HepG2 (cell line): ENCODE results near the gene DFFA. TPM values are rescaled to one million over a fixed set of nuclear protein-coding genes. Genes with fewer than 3 reads are reported as not detected.

Source experiments
- ATAC-seq: fragments of 200-7000 bp; cut with Tn5 transposase; 3 replicates; pipeline ENCODE4 v1.9.1; 2020; ENCODE audit warnings: mild to moderate bottlenecking, moderate library complexity
- BruUV-seq: library from RNA; stranded (reverse); fragments of 400-500 nt; replicated peaks from 2 replicates; lab custom pipeline; 2021; lab: Mats Ljungman, UMichigan
- CTCF ChIA-PET: fragments of 300-600 bp; formaldehyde crosslinking; extraction: SDS; loops from one replicate; lab custom pipeline; 2021; ENCODE audit warnings: low total read pairs, inconsistent platforms, low intra/inter-chr PET ratio; lab: Yijun Ruan, JAX
- POLR2A ChIA-PET: fragments of 350-600 bp; sonication (Branson Sonifier 250); formaldehyde crosslinking; loops from one replicate; lab custom pipeline; 2020; ENCODE audit warnings: antibody characterized with exemption, inconsistent platforms; lab: Yijun Ruan, JAX
- DNase-seq: peaks from one replicate; pipeline ENCODE4 v3.0.0-alpha.2; 2015; ENCODE audit warnings: low spot score
- FAIRE-seq: peaks from 3 replicates; lab custom pipeline; 2011; peaks lifted over from hg19 to GRCh38; lab: Jason Lieb, UNC
- H2AFZ ChIP-seq: one replicate; pipeline ENCODE4 v1.6.1; 2011; ENCODE audit warnings: low read length, inconsistent platforms
- H3K27ac ChIP-seq: fragments of 300-600 bp; 3 replicates; pipeline ENCODE4 v1.8.0; 2011; ENCODE audit warnings: mixed run types, mild to moderate bottlenecking, mixed read lengths, low read length, inconsistent platforms; ENCODE audit not compliant: insufficient read depth; ENCODE audit errors: extremely low read length
- H3K27me3 ChIP-seq, 2 experiments: fragments of 200-600 bp in 1 of 2; 2 replicates in 1 of 2; 3 replicates in 1 of 2; pipeline versions ENCODE4 v1.6.0 to v1.8.0; 2011; ENCODE audit warnings: low read length in 2 of 2, mild to moderate bottlenecking in 2 of 2, moderate library complexity in 2 of 2, inconsistent platforms in 1 of 2; ENCODE audit not compliant: insufficient read depth in 2 of 2, control insufficient read depth in 1 of 2
- H3K36me3 ChIP-seq, 2 experiments: fragments of 200-600 bp in 1 of 2; replicated peaks in 1 of 2; 2 replicates in 1 of 2; 3 replicates in 1 of 2; pipeline versions ENCODE4 v1.5.1 to v1.8.0; 2011; ENCODE audit warnings: low read length in 2 of 2, inconsistent platforms in 1 of 2; ENCODE audit not compliant: insufficient read depth in 2 of 2, control insufficient read depth in 1 of 2
- H3K4me1 ChIP-seq: 2 replicates; pipeline ENCODE4 v1.5.1; 2012; ENCODE audit warnings: low read length, inconsistent platforms; ENCODE audit not compliant: insufficient read depth
- H3K4me2 ChIP-seq: 2 replicates; pipeline ENCODE4 v1.6.0; 2011; ENCODE audit warnings: low read depth, low read length, inconsistent platforms
- H3K4me3 ChIP-seq, 3 experiments: fragments of 200-600 bp in 1 of 3; sonication (generic), shearing (Covaris generic) in 1 of 3; replicated peaks in 1 of 3; 2 replicates each; pipeline ENCODE4 v1.5.1; 2011 to 2016; ENCODE audit warnings: low read length in 3 of 3, inconsistent platforms in 2 of 3, low read depth in 2 of 3, mild to moderate bottlenecking in 2 of 3, control low read depth in 1 of 3, mixed read lengths in 1 of 3; ENCODE audit not compliant: insufficient read depth in 1 of 3
- H3K79me2 ChIP-seq: one replicate; pipeline ENCODE4 v1.6.1; 2011; ENCODE audit warnings: low read length, inconsistent platforms; ENCODE audit not compliant: insufficient read depth
- H3K9ac ChIP-seq: 2 replicates; pipeline ENCODE4 v1.6.0; 2011; ENCODE audit warnings: mild to moderate bottlenecking, low read depth, low read length, inconsistent platforms; ENCODE audit not compliant: insufficient read depth
- H3K9me3 ChIP-seq: 2 replicates; pipeline ENCODE4 v1.5.1; 2012; ENCODE audit warnings: mild to moderate bottlenecking, low read length
- H4K20me1 ChIP-seq: 2 replicates; pipeline ENCODE4 v1.6.0; 2011; ENCODE audit warnings: inconsistent platforms, mild to moderate bottlenecking, low read length, moderate library complexity; ENCODE audit not compliant: insufficient read depth
- EEA1 ChIP-seq: sonication (generic); formaldehyde crosslinking; IDR thresholded peaks from 2 replicates; pipeline ENCODE4 v1.5.1; 2020; ENCODE audit warnings: mild to moderate bottlenecking, missing genetic modification reagents, borderline replicate concordance
- FOSL1 ChIP-seq: sonication (generic); formaldehyde crosslinking; IDR thresholded peaks from 2 replicates; pipeline ENCODE4 v1.9.0; 2021; ENCODE audit warnings: missing genetic modification reagents, borderline replicate concordance
- GATA4 ChIP-seq: sonication (generic); IDR thresholded peaks from 2 replicates; pipeline ENCODE4 v1.6.1; 2016; ENCODE audit warnings: antibody characterized with exemption, low read depth, borderline replicate concordance
- HOXA5 ChIP-seq: sonication (generic); formaldehyde crosslinking; IDR thresholded peaks from 2 replicates; pipeline ENCODE4 v1.4.0; 2020; ENCODE audit warnings: missing genetic modification reagents
- MAFK ChIP-seq, 2 experiments: IDR thresholded peaks in 1 of 2; conservative IDR thresholded peaks in 1 of 2; 2 replicates each; pipeline ENCODE4 v1.6.1; 2011; ENCODE audit warnings: improper control_type of control experiment in 2 of 2, low read length in 2 of 2
- ONECUT2 ChIP-seq: sonication (generic); formaldehyde crosslinking; IDR thresholded peaks from 2 replicates; pipeline ENCODE4 v1.4.0; 2020; ENCODE audit warnings: missing genetic modification reagents
- ZNF589 ChIP-seq: sonication (generic); formaldehyde crosslinking; conservative IDR thresholded peaks from 2 replicates; pipeline ENCODE4 v1.8.0; 2022; ENCODE audit warnings: mild to moderate bottlenecking, moderate library complexity, missing genetic modification reagents
- ZSCAN20 ChIP-seq: sonication (generic); formaldehyde crosslinking; IDR thresholded peaks from 2 replicates; pipeline ENCODE4 v1.4.0; 2020; ENCODE audit warnings: missing genetic modification reagents, mild to moderate bottlenecking, borderline replicate concordance
- WGBS: methylation state at CpG from one replicate; pipeline ENCODE4 v1.1.6; 2017; ENCODE audit warnings: low lambda C conversion rate; 5-methylcytosine and 5-hydroxymethylcytosine counted together
- in situ Hi-C: cut with HindIII; loops from 2 replicates; pipeline ENCODE4 v1.10.0; 2017; ENCODE audit warnings: low pct_unique_long_range_greater_than_20kb; ENCODE audit not compliant: extremely low pct_ligation_motif_present
- intact Hi-C: fragments of 100-400 bp; cut with micrococcal nuclease; formaldehyde crosslinking; loops from one replicate; pipeline ENCODE4 v1.10.0; 2022; ENCODE audit not compliant: unreplicated experiment
- polyA plus RNA-seq, 8 experiments: library from polyadenylated mRNA; depleted of rRNA in 3 of 8; stranded (reverse) in 7 of 8; unstranded in 1 of 8; fragments of >200 nt; fragmentation: Illumina TruSeq in 4 of 8; extraction: Trizol in 4 of 8; gene quantifications; 2 replicates each; pipeline versions ENCODE4 v1.2.1 to v1.2.3, GENCODE V29; 2011 to 2016; ENCODE audit warnings: low read depth in 4 of 8, missing spikeins in 1 of 8, mixed read lengths in 1 of 8; ENCODE audit not compliant: insufficient read depth in 1 of 8
- total RNA-seq, 5 experiments: library from RNA; depleted of rRNA; stranded (reverse); fragments of >200 nt; fragmentation: Illumina TruSeq; extraction: Trizol; gene quantifications; 2 replicates each; pipeline ENCODE4 v1.2.3, GENCODE V29; 2016; ENCODE audit warnings: low read depth in 1 of 5
- TF ChIP-seq, protein P1 (sequence below): sonication (generic); formaldehyde crosslinking; IDR thresholded peaks from 2 replicates; pipeline ENCODE4 v1.4.0; 2020; ENCODE audit warnings: missing genetic modification reagents
- TF ChIP-seq, protein P2 (sequence below): sonication (generic); formaldehyde crosslinking; IDR thresholded peaks from 2 replicates; pipeline ENCODE4 v1.9.0; 2021; ENCODE audit warnings: missing genetic modification reagents, borderline replicate concordance
- TF ChIP-seq, protein P3 (sequence below): sonication (generic); formaldehyde crosslinking; IDR thresholded peaks from 2 replicates; pipeline ENCODE4 v1.4.0; 2020; ENCODE audit warnings: missing genetic modification reagents

The DFFA gene
- total and polyA plus RNA-seq, 2 of the 13 experiments (the other 11 are each of a cell fraction or from before 2014, with no cell fraction given), result 16.5 to 33.9 TPM

DNA sequence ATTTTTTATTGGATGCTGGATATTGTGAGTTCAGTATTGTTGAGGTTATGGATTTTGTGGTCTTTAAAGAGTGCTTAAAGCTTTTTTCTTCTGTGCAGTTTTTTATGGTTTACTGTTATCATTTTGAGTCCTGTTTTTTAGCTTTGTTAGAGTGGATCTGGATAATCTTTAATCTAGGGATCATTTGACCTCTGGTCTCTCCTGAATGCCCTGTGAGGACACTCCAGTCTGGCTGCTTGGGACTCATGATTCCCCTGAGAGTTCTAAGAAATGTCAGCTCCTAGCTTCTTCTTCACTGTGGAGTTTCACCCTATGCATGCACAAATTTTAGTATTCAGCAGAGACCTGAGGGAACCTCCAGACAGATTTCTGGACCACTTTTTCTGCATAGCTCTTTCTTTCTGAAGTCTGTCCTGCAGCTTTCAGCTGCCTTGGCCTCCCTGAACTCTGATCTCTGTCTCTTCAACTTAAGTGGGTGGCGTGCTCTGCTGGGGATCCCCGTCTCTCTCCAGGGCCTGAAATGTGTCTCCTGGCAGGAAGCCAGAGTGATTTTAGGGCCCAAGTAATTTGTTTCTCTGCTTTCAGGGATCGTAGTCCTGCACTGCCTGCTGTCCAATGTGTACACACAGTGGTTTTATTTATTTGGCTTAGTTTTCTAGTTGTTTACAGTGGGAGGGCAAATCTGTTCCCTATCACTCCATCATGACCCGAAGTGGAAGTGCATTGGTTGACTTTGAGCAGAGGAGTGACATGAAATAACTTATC, 17.1 kb upstream of the DFFA start (continued):
- TF ChIP-seq, protein P1, sequence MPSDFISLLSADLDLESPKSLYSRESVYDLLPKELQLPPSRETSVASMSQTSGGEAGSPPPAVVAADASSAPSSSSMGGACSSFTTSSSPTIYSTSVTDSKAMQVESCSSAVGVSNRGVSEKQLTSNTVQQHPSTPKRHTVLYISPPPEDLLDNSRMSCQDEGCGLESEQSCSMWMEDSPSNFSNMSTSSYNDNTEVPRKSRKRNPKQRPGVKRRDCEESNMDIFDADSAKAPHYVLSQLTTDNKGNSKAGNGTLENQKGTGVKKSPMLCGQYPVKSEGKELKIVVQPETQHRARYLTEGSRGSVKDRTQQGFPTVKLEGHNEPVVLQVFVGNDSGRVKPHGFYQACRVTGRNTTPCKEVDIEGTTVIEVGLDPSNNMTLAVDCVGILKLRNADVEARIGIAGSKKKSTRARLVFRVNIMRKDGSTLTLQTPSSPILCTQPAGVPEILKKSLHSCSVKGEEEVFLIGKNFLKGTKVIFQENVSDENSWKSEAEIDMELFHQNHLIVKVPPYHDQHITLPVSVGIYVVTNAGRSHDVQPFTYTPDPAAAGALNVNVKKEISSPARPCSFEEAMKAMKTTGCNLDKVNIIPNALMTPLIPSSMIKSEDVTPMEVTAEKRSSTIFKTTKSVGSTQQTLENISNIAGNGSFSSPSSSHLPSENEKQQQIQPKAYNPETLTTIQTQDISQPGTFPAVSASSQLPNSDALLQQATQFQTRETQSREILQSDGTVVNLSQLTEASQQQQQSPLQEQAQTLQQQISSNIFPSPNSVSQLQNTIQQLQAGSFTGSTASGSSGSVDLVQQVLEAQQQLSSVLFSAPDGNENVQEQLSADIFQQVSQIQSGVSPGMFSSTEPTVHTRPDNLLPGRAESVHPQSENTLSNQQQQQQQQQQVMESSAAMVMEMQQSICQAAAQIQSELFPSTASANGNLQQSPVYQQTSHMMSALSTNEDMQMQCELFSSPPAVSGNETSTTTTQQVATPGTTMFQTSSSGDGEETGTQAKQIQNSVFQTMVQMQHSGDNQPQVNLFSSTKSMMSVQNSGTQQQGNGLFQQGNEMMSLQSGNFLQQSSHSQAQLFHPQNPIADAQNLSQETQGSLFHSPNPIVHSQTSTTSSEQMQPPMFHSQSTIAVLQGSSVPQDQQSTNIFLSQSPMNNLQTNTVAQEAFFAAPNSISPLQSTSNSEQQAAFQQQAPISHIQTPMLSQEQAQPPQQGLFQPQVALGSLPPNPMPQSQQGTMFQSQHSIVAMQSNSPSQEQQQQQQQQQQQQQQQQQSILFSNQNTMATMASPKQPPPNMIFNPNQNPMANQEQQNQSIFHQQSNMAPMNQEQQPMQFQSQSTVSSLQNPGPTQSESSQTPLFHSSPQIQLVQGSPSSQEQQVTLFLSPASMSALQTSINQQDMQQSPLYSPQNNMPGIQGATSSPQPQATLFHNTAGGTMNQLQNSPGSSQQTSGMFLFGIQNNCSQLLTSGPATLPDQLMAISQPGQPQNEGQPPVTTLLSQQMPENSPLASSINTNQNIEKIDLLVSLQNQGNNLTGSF (CRISPR knock-in tag), result no peak

DNA sequence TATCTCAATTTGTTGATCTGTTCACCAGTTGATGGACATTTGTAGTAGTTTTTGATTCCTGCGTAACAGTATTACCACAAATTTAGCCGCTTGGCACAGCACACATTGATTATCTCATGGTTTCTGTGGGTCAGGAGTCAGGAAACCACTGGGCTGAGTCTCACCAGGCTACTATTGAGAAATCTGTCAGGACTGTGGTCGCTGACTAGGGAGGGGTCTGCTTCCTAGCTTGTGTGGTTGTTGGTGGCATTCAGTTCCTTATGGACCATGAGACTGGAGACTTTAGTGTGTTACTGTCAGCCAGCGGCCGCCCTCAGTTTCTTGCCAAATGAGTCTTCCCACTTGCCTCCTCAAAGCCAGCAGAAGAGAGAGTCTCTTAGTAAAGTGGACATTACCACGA, 12.2 kb upstream of the DFFA start:
- no peaks in the 10 kb centered on the region for H3K27me3 ChIP-seq
- CTCF ChIA-PET, result no interaction called here
- H3K4me2 ChIP-seq, result no peak overlapping the region
- in situ Hi-C loops (no loop called here), intact Hi-C loops (no loop called here)
- H4K20me1 ChIP-seq, result peaks cover 12% of the 10 kb centered on the region; the same call in 1 of the 2 replicates
- FAIRE-seq, result no peak
- no peak overlapping the region for H3K27ac ChIP-seq
- DNase-seq, result no peak
- no peaks in the 10 kb centered on the region for H3K36me3 ChIP-seq
- POLR2A ChIA-PET, result no interaction called here
- no peak overlapping the region for H3K9ac ChIP-seq
- no peak overlapping the region for H2AFZ ChIP-seq
- no peaks in the 10 kb centered on the region; the same call in 1 of the 2 replicates for H3K9me3 ChIP-seq
- no TSS peak for BruUV-seq
- H3K4me1 ChIP-seq, result peaks cover 11% of the 10 kb centered on the region
- 97% methylated on average over 6 of the region's 6 CpGs for WGBS
- no peak overlapping the region for H3K4me3 ChIP-seq
- peaks cover 37% of the 10 kb centered on the region for H3K79me2 ChIP-seq
- ATAC-seq, result no peak
- no peak for TF ChIP-seq ZSCAN20 (CRISPR knock-in tag)
- TF ChIP-seq MAFK (conservative IDR thresholded peaks at IDR 0.05 in 1 of 2, IDR thresholded peaks at IDR 0.05 in 1 of 2; ENCODE audit: low read length in 2 of 2), result no peak
- no peak for TF ChIP-seq ONECUT2 (CRISPR knock-in tag)
- no peak for TF ChIP-seq HOXA5 (CRISPR knock-in tag)
- TF ChIP-seq EEA1 (CRISPR knock-in tag), result no peak
- TF ChIP-seq, protein P2, sequence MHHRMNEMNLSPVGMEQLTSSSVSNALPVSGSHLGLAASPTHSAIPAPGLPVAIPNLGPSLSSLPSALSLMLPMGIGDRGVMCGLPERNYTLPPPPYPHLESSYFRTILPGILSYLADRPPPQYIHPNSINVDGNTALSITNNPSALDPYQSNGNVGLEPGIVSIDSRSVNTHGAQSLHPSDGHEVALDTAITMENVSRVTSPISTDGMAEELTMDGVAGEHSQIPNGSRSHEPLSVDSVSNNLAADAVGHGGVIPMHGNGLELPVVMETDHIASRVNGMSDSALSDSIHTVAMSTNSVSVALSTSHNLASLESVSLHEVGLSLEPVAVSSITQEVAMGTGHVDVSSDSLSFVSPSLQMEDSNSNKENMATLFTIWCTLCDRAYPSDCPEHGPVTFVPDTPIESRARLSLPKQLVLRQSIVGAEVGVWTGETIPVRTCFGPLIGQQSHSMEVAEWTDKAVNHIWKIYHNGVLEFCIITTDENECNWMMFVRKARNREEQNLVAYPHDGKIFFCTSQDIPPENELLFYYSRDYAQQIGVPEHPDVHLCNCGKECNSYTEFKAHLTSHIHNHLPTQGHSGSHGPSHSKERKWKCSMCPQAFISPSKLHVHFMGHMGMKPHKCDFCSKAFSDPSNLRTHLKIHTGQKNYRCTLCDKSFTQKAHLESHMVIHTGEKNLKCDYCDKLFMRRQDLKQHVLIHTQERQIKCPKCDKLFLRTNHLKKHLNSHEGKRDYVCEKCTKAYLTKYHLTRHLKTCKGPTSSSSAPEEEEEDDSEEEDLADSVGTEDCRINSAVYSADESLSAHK, result no peak
- TF ChIP-seq GATA4, result no peak
- TF ChIP-seq, protein P3, sequence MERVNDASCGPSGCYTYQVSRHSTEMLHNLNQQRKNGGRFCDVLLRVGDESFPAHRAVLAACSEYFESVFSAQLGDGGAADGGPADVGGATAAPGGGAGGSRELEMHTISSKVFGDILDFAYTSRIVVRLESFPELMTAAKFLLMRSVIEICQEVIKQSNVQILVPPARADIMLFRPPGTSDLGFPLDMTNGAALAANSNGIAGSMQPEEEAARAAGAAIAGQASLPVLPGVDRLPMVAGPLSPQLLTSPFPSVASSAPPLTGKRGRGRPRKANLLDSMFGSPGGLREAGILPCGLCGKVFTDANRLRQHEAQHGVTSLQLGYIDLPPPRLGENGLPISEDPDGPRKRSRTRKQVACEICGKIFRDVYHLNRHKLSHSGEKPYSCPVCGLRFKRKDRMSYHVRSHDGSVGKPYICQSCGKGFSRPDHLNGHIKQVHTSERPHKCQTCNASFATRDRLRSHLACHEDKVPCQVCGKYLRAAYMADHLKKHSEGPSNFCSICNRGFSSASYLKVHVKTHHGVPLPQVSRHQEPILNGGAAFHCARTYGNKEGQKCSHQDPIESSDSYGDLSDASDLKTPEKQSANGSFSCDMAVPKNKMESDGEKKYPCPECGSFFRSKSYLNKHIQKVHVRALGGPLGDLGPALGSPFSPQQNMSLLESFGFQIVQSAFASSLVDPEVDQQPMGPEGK (CRISPR knock-in tag), result no peak
- no peak for TF ChIP-seq FOSL1 (CRISPR knock-in tag)
- no peak for TF ChIP-seq ZNF589 (CRISPR knock-in tag)
